ENCODE results near the gene CPLX1.

Gene CPLX1

DNA sequence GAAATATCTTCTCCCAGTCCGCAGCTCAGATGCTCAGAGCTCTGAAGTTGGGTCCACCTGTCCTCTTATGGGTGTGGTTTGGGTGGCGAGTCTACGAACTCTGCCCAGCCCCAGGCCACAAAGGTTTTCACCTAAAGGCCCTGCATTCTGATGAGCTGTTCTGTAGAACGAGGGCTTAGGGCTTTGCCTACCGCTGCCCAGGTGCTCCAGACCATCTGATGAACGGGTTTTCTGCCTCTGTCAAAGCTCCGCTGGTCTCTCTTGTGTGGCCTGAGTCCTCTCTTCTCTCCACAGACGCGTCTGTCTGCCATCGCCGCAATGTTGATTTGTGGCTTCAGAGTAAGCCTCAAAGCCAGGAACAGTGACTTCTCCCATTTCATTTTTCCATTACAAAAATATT, 28.4 kb upstream of the CPLX1 start:
- no peak for DNase-seq

DNA sequence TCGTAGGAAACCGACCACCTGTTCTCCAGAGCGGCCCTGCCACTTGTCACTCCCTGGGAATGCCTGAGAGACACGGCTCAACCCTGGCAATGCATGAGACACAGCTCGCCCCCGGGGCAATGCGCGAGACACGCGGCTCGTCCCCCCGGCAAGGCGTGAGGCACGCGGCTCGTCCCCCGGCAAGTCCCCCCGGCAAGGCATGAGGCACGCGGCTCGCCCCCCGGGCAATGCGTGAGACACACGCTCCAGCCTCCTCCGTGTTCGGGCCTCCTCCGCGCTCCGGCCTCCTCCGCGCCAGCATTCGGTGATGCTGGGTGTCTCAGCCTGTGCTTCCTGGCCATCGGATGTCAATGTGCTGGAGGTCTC, 27.5 kb upstream of the CPLX1 start:
- DNase-seq = no peak

DNA sequence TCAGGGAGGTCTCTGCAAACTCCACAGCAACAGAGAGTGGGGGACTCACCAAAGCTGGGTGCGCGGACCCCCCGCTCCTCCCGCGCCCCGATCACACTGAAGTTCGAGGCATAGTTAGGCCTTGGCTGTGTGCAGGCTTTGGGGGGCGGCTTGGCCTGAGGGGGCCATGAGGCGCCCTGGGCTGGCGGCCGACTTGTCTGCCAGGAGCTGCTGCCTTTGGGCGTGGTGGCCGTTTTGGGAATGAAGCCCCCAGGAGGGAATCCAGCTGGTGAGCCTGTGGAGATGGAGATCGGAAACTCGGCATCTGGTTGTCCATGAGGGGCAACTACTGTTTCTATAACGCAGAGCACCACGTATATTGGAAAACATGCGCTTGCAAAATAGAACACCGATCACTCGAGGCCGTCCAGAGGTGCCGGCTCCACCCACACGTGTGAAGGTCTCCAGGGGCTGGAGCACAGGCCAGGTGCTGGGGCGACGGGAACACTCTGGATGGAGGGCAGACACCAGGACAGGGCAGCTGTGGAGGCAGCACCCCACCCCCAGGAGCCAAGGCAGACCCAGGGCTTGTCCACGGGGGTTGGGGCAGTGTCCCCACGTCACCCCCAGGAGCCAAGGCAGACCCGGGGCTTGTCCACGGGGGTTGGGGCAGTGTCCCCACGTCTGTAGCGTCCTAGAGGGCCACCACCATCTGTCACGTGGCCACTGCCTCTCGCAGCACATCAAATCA, 25.9 kb upstream of the CPLX1 start:
- DNase-seq = no peak

DNA sequence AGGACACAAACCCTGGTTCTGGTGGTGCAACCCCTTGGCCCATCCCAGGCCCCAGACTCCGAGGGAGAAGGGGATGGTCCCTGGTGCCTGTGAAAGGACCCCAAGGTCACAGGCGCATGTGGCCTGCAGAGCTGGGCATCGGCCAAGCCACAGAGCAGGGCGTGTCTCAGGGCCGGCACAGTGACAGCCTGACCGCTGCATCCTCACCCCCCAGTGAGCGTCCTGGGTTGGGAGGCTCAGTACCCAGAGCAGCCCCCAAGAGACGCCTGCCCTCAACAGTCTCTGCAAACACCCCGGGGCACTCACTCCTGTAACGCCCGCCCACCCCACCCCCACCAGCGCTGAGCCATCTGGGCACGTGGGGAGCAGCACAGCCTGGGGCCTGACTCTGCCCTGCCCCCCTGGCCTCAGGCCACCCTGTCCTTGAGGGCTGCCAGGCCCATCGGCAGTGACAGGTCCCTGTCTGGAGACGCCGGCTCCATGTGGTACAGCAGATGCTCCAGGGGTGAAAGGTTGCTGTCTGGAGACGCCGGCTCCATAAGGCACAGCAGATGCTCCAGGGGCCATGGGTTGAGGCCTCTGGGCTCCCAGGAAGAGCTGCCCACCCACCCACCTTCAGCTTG, 24.5 kb upstream of the CPLX1 start:
- no peak for DNase-seq

DNA sequence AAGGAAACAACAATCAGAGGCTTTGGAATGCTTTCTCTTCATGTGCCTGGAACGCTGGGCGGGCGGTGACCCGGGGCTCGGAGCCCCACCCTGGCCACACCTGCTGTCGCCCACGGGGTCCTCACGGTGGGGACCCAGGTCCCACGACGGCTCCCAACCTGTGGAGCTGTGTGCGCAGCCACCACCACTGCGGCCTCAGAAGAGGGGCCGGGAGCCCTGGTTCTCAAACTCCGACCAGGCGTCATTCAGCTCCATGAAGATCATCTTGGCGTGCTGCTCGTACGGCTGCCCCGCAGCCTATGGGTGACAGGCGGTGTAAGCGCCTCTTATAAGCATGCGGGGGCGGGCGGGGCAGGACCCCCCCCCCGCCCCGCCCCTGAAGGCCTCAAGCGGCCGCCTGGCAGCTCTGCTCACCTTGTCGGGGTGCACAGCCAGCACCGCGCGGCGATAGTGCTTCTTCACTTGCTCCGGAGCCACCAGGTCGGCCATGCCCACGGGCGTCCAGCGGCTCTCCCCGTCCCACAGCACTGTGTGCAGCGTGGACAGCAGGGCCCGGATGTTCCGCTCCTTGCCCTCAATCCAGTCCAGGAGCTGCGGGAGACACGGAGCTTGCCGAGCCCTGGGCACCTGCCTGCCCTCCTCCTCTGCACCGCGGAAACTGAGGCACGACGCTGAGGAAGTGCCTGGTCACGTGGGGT, 23.7 kb upstream of the CPLX1 start:
- DNase-seq = no peak

DNA sequence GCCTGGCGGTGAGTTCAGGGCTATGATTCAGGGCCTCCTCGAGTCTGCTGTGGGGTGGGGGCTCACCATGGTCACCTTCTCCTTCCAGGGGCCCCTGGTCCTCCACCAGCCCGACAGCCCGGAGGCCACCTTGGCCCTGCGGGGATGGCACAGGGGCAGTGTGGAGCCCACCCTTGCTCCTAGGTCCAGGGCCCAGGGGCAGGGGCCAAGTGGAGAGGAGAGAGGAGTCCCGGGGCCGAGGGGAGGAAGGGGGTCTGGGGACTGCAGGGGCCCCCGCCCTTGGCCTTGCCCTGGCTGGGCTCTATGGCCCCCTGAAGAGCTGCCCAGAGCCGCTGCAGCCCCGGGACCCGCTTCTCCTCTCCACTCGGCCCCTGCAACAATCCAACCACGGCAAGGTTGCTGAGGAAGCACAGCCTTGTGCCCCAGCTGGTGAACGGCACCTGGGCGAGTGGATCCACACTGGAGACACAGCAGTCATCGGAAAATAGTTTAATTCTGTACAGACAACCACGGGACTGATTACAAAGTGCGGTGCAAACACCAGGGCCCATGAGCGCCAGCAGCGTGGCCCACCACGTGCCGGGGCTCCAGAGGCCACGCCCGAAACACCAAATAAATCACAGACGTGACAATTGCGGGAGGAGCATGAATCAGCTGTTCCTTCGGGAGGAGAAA, 23.0 kb upstream of the CPLX1 start:
- no peak for DNase-seq

DNA sequence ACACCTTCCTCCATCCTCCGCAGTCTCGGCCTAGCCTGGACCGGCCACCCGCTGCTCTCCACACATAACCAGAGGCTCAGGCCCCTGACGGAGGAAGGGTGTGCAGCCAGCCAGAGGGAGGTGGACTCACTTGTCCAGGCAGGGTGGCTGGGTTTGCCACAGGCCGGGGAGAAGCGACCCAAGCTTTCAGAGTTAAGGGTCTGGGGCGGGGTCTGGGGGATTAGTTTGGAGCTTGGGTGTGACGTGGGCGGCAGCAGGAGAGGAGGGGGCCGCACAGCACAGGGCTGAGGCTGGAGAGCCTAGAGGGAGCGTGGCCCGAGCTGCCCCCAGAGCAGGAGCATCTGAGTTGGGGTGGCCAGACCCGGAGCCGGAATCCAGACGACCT, 22.4 kb upstream of the CPLX1 start:
- DNase-seq = no peak

DNA sequence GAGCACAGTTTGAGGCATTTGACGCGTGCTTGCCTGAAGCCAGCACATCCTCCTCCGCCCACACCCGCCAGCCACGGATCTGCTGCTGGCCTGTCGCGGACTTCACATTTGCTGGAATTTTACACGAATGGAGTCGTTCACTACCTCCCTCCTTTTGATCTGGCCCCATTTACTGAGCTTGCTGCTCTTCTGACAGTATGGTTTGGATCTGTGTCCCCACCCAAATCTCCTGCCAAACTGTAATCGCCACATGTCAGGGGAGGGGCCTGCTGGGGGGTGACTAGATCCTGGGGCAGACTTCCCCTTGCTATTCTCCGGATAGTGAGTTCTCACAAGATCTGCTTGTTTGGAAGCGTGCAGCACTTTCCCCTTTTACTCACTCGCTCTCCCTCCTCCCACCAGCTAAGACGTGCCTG, 19.9 kb upstream of the CPLX1 start:
- no peak for DNase-seq

DNA sequence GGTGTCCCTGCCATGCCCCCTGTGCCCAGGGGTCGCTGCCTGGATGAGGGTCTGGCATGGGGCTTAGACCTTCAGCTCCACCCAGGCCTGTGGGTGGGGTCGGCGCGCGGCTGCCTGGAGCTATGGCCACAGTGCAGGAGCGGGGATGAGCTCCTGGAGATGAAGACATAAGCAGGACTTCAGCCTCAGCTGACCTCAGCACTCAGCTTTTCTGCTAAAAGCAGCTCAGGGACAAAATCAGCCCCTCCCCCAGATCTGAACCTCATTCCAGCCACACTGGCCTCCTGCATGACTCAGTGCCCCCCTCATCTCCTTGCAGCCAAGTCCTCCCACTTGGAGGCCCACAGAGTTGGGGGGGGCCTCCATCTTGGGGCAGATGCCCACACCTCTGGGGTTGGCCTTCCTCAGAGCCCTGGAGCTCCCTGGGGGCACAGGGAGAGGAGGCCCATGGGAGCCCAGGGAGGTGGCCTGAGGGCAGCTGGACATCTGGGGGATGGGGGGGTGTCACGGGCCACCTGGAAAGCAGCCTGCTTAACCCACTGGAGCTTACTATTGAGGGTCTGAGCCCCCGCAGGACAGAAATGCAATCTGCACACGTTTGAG, 19.4 kb upstream of the CPLX1 start:
- DNase-seq = no peak

DNA sequence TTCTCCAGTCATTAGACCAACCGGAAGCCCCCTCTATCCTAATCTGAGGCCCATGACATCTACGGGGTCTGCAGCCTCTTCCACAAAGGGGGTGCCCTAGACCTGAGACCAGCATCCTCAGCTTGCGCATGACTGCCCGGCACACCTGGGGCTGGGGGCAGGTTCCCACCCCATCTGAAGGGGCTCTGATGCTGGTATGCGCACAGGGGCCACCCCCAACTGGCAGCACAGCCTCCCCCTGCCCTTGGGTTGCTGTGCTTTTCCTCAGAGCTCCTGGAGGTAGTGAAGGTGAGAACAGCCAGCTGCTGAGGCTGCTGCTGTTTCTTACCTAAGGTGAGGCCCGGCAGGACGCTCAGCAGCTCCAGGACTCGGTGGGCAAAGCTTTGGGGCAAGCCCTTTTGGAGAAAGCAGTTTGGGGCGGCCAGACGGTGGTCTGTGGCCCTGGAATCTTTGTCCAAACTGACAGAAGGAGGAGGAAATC, 18.9 kb upstream of the CPLX1 start:
- DNase-seq = no peak

DNA sequence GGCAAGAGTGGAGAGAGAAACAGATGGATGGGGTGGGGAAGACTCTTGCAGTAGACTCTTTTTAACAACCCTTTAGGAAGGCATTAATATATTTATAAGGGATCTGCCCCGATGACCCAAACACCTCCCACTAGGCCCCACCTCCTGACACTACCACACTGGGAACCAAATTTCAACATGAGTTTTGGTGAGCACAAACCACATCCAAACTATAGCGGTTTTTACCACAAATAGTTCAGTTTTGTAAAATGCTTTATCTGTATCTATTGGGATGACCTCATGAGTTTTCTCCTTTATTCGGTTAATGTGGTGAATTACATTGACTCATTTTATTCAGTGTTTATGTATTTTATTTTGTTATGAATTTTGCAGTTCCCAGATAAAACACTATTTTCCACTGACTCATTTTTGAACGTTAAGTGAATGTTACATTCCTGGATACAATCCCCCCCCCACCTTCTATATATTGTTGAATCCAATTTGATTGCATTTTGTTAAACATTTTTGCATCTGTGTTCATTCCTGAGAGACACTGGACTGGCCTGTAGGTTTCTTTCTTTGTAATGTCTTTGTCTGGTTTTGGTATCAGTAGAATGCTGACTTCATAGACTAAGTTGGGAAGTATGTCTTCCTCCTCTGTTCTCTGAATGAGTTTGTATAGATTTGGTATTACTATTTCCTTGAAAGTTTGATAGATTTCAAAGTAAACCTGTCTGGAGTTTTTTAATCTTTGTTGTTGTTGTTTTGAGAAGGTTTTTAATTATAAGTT, 13.9 kb upstream of the CPLX1 start:
- no peak for DNase-seq

DNA sequence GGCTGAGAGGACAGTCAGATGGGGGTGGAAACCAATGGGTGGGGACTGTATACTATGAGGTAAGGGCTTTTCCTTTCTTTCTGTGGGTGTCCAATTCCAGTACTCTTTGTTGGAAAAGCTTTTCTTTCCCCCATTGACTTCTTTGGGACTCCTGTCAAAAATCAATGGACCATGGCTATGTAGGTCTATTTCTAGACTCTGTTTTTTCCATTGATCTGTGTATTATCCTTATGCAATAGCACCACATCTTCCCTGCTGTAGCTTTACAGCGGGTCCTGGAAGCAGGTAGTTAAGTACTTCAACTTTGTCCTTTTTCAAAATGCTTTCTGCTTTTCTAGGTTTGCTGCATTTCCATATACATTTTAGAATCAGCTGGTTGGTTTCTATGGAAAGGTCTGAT, 11.8 kb upstream of the CPLX1 start:
- DNase-seq = no peak

DNA sequence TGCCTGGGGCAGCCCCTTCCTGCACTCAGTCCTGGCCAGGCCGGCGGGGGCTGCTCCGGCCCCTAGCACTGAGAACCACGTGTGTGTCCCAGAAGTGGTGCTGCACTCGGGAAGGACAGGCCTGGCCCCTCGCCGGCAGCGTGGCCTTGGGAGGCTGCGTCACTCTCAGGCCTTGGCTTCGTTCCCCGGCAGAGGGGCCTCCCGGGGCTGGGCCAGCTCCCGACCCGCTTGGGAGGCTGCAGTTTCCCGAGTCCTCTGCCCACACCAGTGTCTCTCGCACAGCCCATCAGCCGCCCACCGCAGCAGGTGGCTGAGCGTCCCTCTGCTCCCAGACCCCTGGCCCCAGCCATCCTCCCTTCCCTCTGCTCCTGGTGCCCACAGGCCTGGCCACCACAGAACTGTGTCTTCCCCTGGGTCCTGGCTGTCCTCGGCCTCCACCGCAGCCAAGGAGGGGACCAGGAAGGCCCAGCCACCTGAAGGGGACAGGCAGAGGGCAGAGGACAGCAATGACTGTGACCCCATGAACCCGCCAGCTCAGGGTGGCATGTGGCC, 10.9 kb upstream of the CPLX1 start:
- DNase-seq = no peak

DNA sequence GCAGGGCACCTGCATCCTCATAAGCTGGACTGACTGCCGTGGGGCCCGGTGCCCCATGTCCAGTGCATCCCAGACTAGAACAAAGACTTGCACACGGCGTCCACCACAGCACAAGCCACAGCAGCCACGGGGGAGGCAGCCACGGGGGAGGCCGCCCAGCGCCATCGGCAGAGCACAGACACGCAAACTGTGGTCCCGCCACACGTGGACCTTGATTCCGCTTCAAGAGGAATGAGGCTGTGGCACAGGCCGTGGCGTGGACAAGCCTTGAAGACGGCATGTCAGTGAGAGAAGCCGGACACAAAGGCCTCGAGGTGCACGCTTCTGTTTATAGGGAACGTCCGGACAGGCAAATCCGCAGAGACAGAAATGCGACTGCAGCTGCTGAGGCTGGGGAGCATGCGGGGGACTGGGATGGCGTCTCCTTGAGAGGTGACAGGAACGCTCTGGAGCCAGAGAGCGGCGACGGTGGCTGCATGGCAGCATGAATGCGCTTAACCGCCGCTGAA, 10.1 kb upstream of the CPLX1 start:
- no peak for DNase-seq

DNA sequence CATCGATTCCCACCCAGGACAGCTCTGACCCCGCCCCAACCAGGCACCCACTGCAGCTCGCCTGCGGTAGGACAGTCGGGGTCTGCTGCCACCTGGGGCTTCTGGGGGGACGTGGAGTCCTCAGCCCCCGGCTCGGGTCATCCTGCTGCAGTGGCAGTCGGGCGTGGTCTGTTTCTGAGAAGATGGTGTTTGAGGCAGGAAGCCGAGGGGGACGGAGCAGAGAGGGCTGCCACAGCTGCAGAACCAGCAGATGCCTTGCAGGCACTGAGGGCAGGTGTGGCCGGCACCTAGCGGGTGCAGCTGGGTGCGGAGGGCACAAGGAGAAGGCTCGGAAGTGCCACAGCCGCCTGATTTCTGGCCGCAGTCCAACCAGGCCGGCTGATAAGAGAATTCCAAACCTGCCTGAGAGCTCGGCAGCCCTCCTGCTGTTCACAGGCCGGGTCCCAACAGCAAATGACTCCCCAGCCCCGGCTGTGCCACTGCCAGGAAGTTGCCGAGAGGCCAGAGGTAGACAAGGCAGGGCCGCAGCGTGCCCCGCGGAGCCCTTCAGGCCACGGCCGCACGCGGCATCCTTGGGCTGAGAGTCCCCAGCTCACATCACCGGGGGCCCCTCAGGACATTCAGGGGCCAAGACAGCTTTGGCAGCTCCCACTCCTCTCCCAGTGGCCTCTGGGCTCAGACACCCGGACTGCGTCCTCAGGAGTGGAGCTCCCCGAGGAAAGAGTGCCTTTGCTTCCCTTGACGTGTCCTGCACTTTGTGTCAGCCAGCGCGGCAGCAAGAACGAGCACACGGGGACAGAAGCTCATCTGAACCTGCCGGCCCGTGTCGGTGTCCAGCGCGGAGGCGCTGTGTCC, 9.4 kb upstream of the CPLX1 start:
- DNase-seq = peak; percentile 11

DNA sequence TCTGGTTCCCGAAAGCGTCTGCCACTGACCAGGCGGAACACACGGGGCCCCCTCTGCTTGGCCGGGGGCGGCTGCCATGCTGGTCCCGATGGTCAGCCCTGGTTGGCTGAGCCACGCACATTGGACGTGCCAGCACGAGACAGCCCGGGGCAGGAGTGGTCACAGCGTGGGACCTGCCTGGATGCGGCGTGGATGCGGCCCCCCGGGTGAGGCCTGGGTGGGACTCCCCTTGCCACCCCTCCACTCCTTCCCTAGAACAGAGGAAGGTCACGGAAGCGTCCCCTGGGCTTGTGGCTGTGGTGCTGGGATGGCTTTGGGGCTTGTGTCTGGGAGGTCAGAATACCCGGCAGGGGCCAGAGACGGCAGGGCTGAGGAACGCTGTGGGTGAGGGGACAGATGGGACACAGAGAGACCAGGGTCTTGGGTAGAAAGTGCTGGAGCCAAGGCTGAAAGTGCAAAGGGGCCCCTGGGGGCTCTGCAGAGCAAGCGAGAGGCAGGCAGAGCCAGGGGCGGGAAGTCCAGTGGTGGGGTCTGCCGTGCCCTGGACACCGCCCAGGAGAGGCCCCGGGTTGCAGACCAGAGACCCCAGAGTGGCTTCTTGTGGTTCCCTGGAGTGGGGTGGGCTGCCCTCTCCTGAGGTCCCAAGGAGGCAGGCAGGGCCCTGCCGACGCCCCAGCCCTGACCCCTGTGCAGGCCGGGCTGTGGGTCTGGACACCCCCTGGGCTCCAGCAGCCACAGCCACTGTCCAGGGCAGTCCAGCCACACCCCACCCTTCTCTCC, 8.6 kb upstream of the CPLX1 start:
- DNase-seq = no peak

DNA sequence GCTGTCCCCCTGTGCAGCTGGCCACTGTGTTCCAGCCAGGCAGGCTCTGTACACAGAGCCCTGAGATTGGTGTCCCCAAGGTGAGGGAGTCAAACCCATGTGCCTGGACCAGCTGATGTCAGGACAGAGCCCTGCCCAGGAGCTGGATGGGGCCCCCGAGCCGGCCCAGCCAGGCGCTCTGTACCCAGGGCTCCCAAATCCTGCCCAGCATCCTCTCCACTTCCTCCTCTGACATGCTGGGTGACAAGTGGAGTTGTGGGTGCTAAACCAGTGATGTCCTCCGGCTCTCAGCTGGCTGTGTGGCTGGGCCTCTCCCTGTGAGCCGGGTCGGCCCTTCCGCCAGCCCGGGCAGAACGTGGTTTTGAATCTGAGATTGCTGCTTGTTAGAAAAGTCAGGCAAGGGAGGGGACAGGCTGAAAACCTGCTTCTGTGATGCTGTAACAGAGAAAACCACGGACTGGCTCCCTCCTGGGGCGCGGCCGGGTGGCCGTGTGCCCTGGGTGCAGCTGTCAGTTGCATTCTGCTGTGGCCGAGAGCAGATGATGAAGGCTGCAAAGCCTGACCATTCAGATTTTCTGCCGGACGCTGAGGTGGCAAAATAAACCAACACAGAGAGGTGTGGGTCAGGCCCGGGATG, 7.9 kb upstream of the CPLX1 start:
- no peak for DNase-seq

DNA sequence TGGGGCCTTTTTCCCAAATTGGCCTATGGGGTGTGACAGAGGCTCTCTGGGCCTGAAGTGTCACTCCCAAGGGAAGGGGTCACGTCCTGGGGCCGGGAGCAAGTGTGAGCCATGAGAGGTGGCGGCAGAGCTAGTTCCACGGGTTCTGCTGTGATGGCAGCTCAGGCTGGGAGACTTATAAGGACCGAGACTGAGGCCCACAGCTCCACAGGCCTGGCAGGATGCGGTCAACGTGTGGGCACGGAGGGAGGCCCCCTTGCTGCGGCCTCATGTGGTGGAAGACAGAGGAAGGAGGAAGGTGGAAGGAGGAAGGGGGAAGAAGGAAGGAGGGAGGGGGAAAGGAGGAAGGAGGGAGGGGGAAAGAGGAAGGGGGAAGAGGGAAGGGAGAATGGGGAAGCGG, 7.2 kb upstream of the CPLX1 start:
- no peak for DNase-seq

DNA sequence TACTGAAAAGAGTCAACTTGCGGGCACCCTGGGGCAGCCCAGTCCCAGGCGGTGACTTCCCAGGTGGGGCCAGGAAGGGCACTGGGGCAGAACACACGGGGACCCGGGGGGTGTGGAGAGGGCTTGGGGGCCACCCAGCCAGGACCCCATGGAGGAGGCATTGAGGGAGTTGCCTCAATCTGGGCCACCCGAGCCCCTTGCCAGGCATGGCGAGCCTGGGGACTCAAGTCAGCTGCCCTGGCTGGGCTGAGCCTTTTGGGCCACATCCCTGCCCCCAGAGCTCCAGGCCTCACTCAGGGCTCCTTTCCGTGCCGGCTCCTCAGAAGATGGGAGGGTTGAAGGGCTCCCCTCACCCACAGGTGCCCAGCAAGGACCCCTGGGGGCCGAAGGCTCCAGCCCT, 6.6 kb upstream of the CPLX1 start:
- no peak for DNase-seq

DNA sequence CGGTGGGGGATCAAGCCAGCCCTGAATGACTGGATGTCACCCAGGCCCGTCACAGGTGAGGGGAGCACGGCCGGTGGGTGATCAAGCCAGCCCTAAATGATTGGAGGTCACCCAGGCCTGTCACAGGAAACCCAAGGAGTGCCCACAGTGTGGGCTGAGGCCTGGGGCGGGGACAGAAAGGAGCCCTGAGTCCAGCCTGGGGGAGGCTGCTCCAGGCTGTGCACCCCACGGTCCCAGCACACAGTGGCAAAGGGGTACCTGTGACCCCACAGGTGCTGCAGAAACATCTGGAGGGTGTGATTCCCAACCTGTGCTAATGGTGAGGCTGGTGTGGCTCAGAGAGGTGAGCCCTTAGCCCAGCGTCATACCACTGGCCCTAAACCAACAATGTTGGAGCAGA, 6.2 kb upstream of the CPLX1 start:
- DNase-seq = no peak
